Peyer's patch (tissue), 4 donors: ENCODE data around the gene GADD45A. TPM values are rescaled to one million over a fixed set of nuclear protein-coding genes. Genes with fewer than 3 reads are reported as not detected.

ENCODE experiments used
- DNase-seq, 3 donors: peaks; one replicate each; pipeline ENCODE4 v3.0.0-alpha.2; 2017 to 2019
- H3K27ac ChIP-seq, 4 donors: fragments of 200-600 bp; sonication (generic); one replicate each; pipeline ENCODE4 v1.5.1; 2016 to 2019
- H3K27me3 ChIP-seq, 2 donors: fragments of 200-600 bp; sonication (generic); one replicate each; pipeline ENCODE4 v1.5.1; 2019
- H3K36me3 ChIP-seq, 3 donors: fragments of 200-600 bp; sonication (generic); one replicate each; pipeline ENCODE4 v1.5.1; 2016 to 2019
- H3K4me1 ChIP-seq, 4 donors: fragments of 200-600 bp; sonication (generic); one replicate each; pipeline ENCODE4 v1.5.1; 2016 to 2019
- H3K4me3 ChIP-seq, 4 donors: fragments of 200-600 bp; sonication (generic); 1 replicate in 3 of 4; 2 replicates in 1 of 4; pipeline ENCODE4 v1.5.1; 2016 to 2019; ENCODE audit warnings: mild to moderate bottlenecking in 1 of 4
- H3K9me3 ChIP-seq, 4 donors: fragments of 200-600 bp; sonication (generic); one replicate each; pipeline ENCODE4 v1.5.1; 2016 to 2019; ENCODE audit warnings: mild to moderate bottlenecking in 1 of 4
- CTCF ChIP-seq, 6 experiments: fragments of 450-650 bp in 4 of 6; fragments of 200-600 bp in 2 of 6; sonication (generic) in 1 of 6; IDR thresholded peaks; one replicate each; pipeline ENCODE4 v1.5.1; 2017 to 2019; ENCODE audit warnings: antibody characterized with exemption in 6 of 6, mild to moderate bottlenecking in 3 of 6, moderate library complexity in 1 of 6
- POLR2A ChIP-seq, 2 donors: fragments of 450-650 bp; IDR thresholded peaks; one replicate each; pipeline ENCODE4 v1.5.1; 2017; ENCODE audit warnings: antibody characterized with exemption in 2 of 2, mild to moderate bottlenecking in 2 of 2, moderate library complexity in 2 of 2
- total RNA-seq, 4 donors: library from RNA; depleted of rRNA; stranded (reverse); fragments of >200 nt; gene quantifications; one replicate each; pipeline ENCODE4 v1.1.0, GENCODE V29; 2016

Gene GADD45A
- total RNA-seq, 4 donors from 2014 or later, result 22.3 to 73.7 (median 55.1) TPM

GRCh38 chr1:67645495-67646144, 39.4 kb upstream of the GADD45A start:
- H3K4me3 ChIP-seq, result no peak overlapping the region
- TF ChIP-seq CTCF (IDR thresholded peaks at IDR 0.05) (no peak), POLR2A (IDR thresholded peaks at IDR 0.05) (no peak)
- H3K36me3 ChIP-seq, result no peaks in the 10 kb centered on the region
- peaks cover 0 to 35% (median 3%) of the 10 kb centered on the region in 4 donors for H3K4me1 ChIP-seq
- H3K9me3 ChIP-seq, result no peaks in the 10 kb centered on the region
- peak overlapping the region in 3 of 4 donors; percentile 2 to 60 (median 51) for H3K27ac ChIP-seq
- H3K27me3 ChIP-seq, result no peaks in the 10 kb centered on the region
- DNase-seq, result peak in 2 of 3 donors; percentile 63 to 81

- Histone ChIP-seq H3K9me3 (no peaks in the 10 kb centered on the region), H3K36me3 (no peaks in the 10 kb centered on the region), H3K4me1 (peaks cover 0 to 35% (median 3%) of the 10 kb centered on the region in 4 donors), H3K27me3 (no peaks in the 10 kb centered on the region), H3K27ac (peak overlapping the region in 2 of 4 donors; percentile 51 to 60), H3K4me3 (no peak overlapping the region)
- no peak for DNase-seq
- TF ChIP-seq POLR2A (IDR thresholded peaks at IDR 0.05), result no peak
- TF ChIP-seq CTCF (IDR thresholded peaks at IDR 0.05), result no peak
Observed at GRCh38 chr1:67646145-67647035, 38.6 kb upstream of the GADD45A start.

- Histone ChIP-seq H3K36me3 (no peaks in the 10 kb centered on the region), H3K27ac (peak overlapping the region in 2 of 4 donors; percentile 51 to 60)
- no peak for DNase-seq
Observed at GRCh38 chr1:67647036-67647798, 37.8 kb upstream of the GADD45A start.

GRCh38 chr1:67647814-67648358, 37.1 kb upstream of the GADD45A start:
- no peaks in the 10 kb centered on the region for H3K27me3 ChIP-seq
- no peaks in the 10 kb centered on the region for H3K36me3 ChIP-seq
- DNase-seq, result no peak
- TF ChIP-seq POLR2A (IDR thresholded peaks at IDR 0.05), result no peak
- TF ChIP-seq CTCF (IDR thresholded peaks at IDR 0.05), result no peak
- H3K9me3 ChIP-seq, result no peaks in the 10 kb centered on the region
- no peak overlapping the region for H3K4me3 ChIP-seq
- no peak overlapping the region for H3K27ac ChIP-seq
- peaks cover 0 to 32% (median 3%) of the 10 kb centered on the region in 4 donors for H3K4me1 ChIP-seq

More at GRCh38 chr1:67647036-67647798, 37.8 kb upstream of the GADD45A start:
- no peak overlapping the region for H3K4me3 ChIP-seq
- peaks cover 0 to 35% (median 3%) of the 10 kb centered on the region in 4 donors for H3K4me1 ChIP-seq
- no peaks in the 10 kb centered on the region for H3K27me3 ChIP-seq
- TF ChIP-seq CTCF (IDR thresholded peaks at IDR 0.05) (no peak), POLR2A (IDR thresholded peaks at IDR 0.05) (no peak)
- H3K9me3 ChIP-seq, result no peaks in the 10 kb centered on the region
